Omental fat pad (tissue), 4 donors: ENCODE data around the gene HIVEP2. TPM values are rescaled to one million over a fixed set of nuclear protein-coding genes. Genes with fewer than 3 reads are reported as not detected.

Experiments used
- ATAC-seq: fragments of 150-250 bp; one replicate; pipeline ENCODE4 v1.9.1; 2016; ENCODE audit warnings: mild to moderate bottlenecking, moderate library complexity; ENCODE audit not compliant: low FRiP score
- DNase-seq: peaks from one replicate; pipeline ENCODE4 v3.0.0-alpha.2; 2019; ENCODE audit warnings: low spot score
- CTCF ChIP-seq, 3 donors: fragments of 450-650 bp; IDR thresholded peaks; one replicate each; pipeline ENCODE4 v1.5.1; 2016 to 2017; ENCODE audit warnings: antibody characterized with exemption in 3 of 3, mild to moderate bottlenecking in 3 of 3, moderate library complexity in 2 of 3
- total RNA-seq, 4 donors: library from RNA; depleted of rRNA; stranded (reverse); fragments of >200 nt; gene quantifications; one replicate each; pipeline ENCODE4 v1.1.0, GENCODE V29; 2016

HIVEP2 gene
- total RNA-seq, 4 donors from 2014 or later, result 14.9 to 47.3 (median 26.9) TPM

GRCh38 chr6:142809947-142810346 lies 135.0 kb downstream of the HIVEP2 start:
- TF ChIP-seq CTCF (IDR thresholded peaks at IDR 0.05), result no peak
- no peak for ATAC-seq
- no peak for DNase-seq

GRCh38 chr6:142808405-142809061 lies 136.4 kb downstream of the HIVEP2 start:
- DNase-seq (no peak), ATAC-seq (no peak)
- TF ChIP-seq CTCF (IDR thresholded peaks at IDR 0.05), result no peak

GRCh38 chr6:142805042-142805441 lies 139.9 kb downstream of the HIVEP2 start:
- ATAC-seq (no peak), DNase-seq (no peak)
- no peak for TF ChIP-seq CTCF (IDR thresholded peaks at IDR 0.05)

- ATAC-seq (no peak), DNase-seq (no peak)
- no peak for TF ChIP-seq CTCF (IDR thresholded peaks at IDR 0.05)
Measured at GRCh38 chr6:142804490-142804889, 140.5 kb downstream of the HIVEP2 start.

- ATAC-seq (peak; percentile 13), DNase-seq (no peak)
- no peak for TF ChIP-seq CTCF (IDR thresholded peaks at IDR 0.05)
Measured at GRCh38 chr6:142803495-142804058, 141.4 kb downstream of the HIVEP2 start.

GRCh38 chr6:142803032-142803431 lies 141.9 kb downstream of the HIVEP2 start:
- TF ChIP-seq CTCF (IDR thresholded peaks at IDR 0.05), result no peak
- no peak for ATAC-seq
- DNase-seq, result no peak

GRCh38 chr6:142802124-142802523 lies 142.9 kb downstream of the HIVEP2 start:
- ATAC-seq, result peak; percentile 77
- TF ChIP-seq CTCF (IDR thresholded peaks at IDR 0.05), result no peak

More at GRCh38 chr6:142802124-142802523, 142.9 kb downstream of the HIVEP2 start:
- no peak for DNase-seq
